ENCODE results near the gene TBL3. TPM values are rescaled to one million over a fixed set of nuclear protein-coding genes. Genes with fewer than 3 reads are reported as not detected.
A peak's percentile ranks its signal among the peaks of the same experiment; 100 is the strongest.

Gene TBL3
- total RNA-seq, 2 experiments from 2014 or later = 12.7 to 15.5 TPM

GRCh38 chr16:2027024-2028010, 55.5 kb downstream of the TBL3 start:
- Mint-ChIP-seq H3K27ac (no peak overlapping the region), H3K9me3 (no peaks in the 10 kb centered on the region), H3K4me3 (peak overlapping the region; percentile 80), H3K4me1 (ENCODE audit: low read depth) (peaks cover 19% of the 10 kb centered on the region), H3K36me3 (ENCODE audit: low read depth) (no peaks in the 10 kb centered on the region), H3K27me3 (peaks cover 12% of the 10 kb centered on the region)
- POLR2A ChIA-PET = interaction anchor here (0.7 to 3.0 kb wide), 4 partner anchors 20 to 188 kb away, joined by 3 to 13 read pairs (median 3); partner anchors contain the start of genes NTHL1, PGP and TRAF7
- TF ChIP-seq CTCF (IDR thresholded peaks at IDR 0.05) = no peak
- CTCF ChIA-PET = interaction anchor here (2.3 kb wide), 1 partner anchor 113 kb away, joined by 8 read pairs; no protein-coding TSS in a partner anchor
- no peak overlapping the region for H3K27ac ChIP-seq (ENCODE audit: low read depth in 1 of 2, low read length in 2 of 2)
- no peaks in the 10 kb centered on the region for H3K9me3 ChIP-seq (ENCODE audit: control insufficient read depth in 1 of 2, insufficient read depth in 1 of 2, low read length in 2 of 2)
- peak overlapping the region; percentile 33 for H3K4me3 ChIP-seq (ENCODE audit: low read length)
- ATAC-seq (ENCODE audit: poor library complexity) (peak; percentile 7), DNase-seq (peak in 4 of 14 experiments; percentile 18 to 55 (median 36))
- no peaks in the 10 kb centered on the region for H3K36me3 ChIP-seq (ENCODE audit: insufficient read depth, low read length)
- peaks cover 36% of the 10 kb centered on the region for H3K4me1 ChIP-seq (ENCODE audit: insufficient read depth, low read length)
- H3K27me3 ChIP-seq (ENCODE audit: control insufficient read depth in 1 of 2, insufficient read depth in 2 of 2, low read length in 2 of 2) = peaks cover 2 to 5% of the 10 kb centered on the region in 2 experiments
- intact Hi-C loops (cut with DNase I, micrococcal nuclease) = loop anchor here in 1 of 2 experiments (5.0 to 10.0 kb wide), 2 partner anchors 227 to 460 kb away; partner anchors contain the start of gene ECI1

GRCh38 chr16:2028146-2028545, 56.3 kb downstream of the TBL3 start:
- Mint-ChIP-seq H3K27ac (no peak overlapping the region), H3K36me3 (ENCODE audit: low read depth) (no peaks in the 10 kb centered on the region), H3K27me3 (peaks cover 4% of the 10 kb centered on the region), H3K9me3 (no peaks in the 10 kb centered on the region), H3K4me1 (ENCODE audit: low read depth) (peaks cover 15% of the 10 kb centered on the region), H3K4me3 (peak overlapping the region; percentile 80)
- no peak overlapping the region for H3K4me3 ChIP-seq (ENCODE audit: low read length)
- intact Hi-C loops (cut with DNase I, micrococcal nuclease) = loop anchor here in 1 of 2 experiments (5.0 to 10.0 kb wide), 2 partner anchors 227 to 459 kb away; partner anchors contain the start of gene ECI1
- DNase-seq = no peak
- ChIA-PET POLR2A (interaction anchor here (1.5 kb wide), 1 partner anchor 187 kb away, joined by 3 read pairs; the partner anchor contains the start of gene PGP), CTCF (interaction anchor here (2.3 kb wide), 1 partner anchor 112 kb away, joined by 8 read pairs; no protein-coding TSS in a partner anchor)
- no peak for ATAC-seq (ENCODE audit: poor library complexity)
- H3K27ac ChIP-seq (ENCODE audit: low read depth in 1 of 2, low read length in 2 of 2) = no peak overlapping the region
- no peak for TF ChIP-seq CTCF (IDR thresholded peaks at IDR 0.05)
- H3K27me3 ChIP-seq (ENCODE audit: control insufficient read depth in 1 of 2, insufficient read depth in 2 of 2, low read length in 2 of 2) = peaks cover 0 to 2% of the 10 kb centered on the region in 2 experiments
- H3K36me3 ChIP-seq (ENCODE audit: insufficient read depth, low read length) = no peaks in the 10 kb centered on the region
- peaks cover 29% of the 10 kb centered on the region for H3K4me1 ChIP-seq (ENCODE audit: insufficient read depth, low read length)
- H3K9me3 ChIP-seq (ENCODE audit: control insufficient read depth in 1 of 2, insufficient read depth in 1 of 2, low read length in 2 of 2) = no peaks in the 10 kb centered on the region

GRCh38 chr16:2028620-2029220, 56.9 kb downstream of the TBL3 start:
- no peaks in the 10 kb centered on the region for H3K36me3 Mint-ChIP-seq (ENCODE audit: low read depth)
- peaks cover 29% of the 10 kb centered on the region for H3K4me1 ChIP-seq (ENCODE audit: insufficient read depth, low read length)
- no peaks in the 10 kb centered on the region for H3K9me3 ChIP-seq (ENCODE audit: control insufficient read depth in 1 of 2, insufficient read depth in 1 of 2, low read length in 2 of 2)
- H3K27me3 ChIP-seq (ENCODE audit: control insufficient read depth in 1 of 2, insufficient read depth in 2 of 2, low read length in 2 of 2) = peaks cover 0 to 2% of the 10 kb centered on the region in 2 experiments
- no peaks in the 10 kb centered on the region for H3K27me3 Mint-ChIP-seq
- no peak overlapping the region for H3K4me3 ChIP-seq (ENCODE audit: low read length)
- intact Hi-C loops (cut with DNase I, micrococcal nuclease) = loop anchor here in 1 of 2 experiments (5.0 to 10.0 kb wide), 2 partner anchors 226 to 459 kb away; partner anchors contain the start of gene ECI1
- H3K27ac Mint-ChIP-seq = no peak overlapping the region
- ChIA-PET POLR2A (interaction anchor here (1.5 kb wide), 1 partner anchor 186 kb away, joined by 3 read pairs; the partner anchor contains the start of gene PGP), CTCF (interaction anchor here (2.3 kb wide), 1 partner anchor 112 kb away, joined by 8 read pairs; no protein-coding TSS in a partner anchor)
- ATAC-seq (ENCODE audit: poor library complexity) (no peak), DNase-seq (no peak)
- no peak overlapping the region for H3K4me3 Mint-ChIP-seq
- no peak for TF ChIP-seq CTCF (IDR thresholded peaks at IDR 0.05)
- no peaks in the 10 kb centered on the region for H3K9me3 Mint-ChIP-seq
- no peaks in the 10 kb centered on the region for H3K36me3 ChIP-seq (ENCODE audit: insufficient read depth, low read length)
- H3K4me1 Mint-ChIP-seq (ENCODE audit: low read depth) = peaks cover 11% of the 10 kb centered on the region
- H3K27ac ChIP-seq (ENCODE audit: low read depth in 1 of 2, low read length in 2 of 2) = no peak overlapping the region

Measured in CD4-positive, alpha-beta T cell (primary cell).